ENCODE results near the gene ATRNL1. TPM values are rescaled to one million over a fixed set of nuclear protein-coding genes. Genes with fewer than 3 reads are reported as not detected.

Gene ATRNL1
- polyA plus RNA-seq, 1 of the 3 experiments (the other 2 are of a cell fraction) = 0.67 TPM

GRCh38 chr10:115436999-115437398 lies 343.8 kb downstream of the ATRNL1 start:
- TF ChIP-seq SIN3A (IDR thresholded peaks at IDR 0.05; ENCODE audit: borderline replicate concordance, low read depth, low read length) (no peak), POLR2AphosphoS5 (IDR thresholded peaks at IDR 0.05; ENCODE audit: low read depth, low read length) (no peak), TCF12 (IDR thresholded peaks at IDR 0.05) (no peak), NRF1 (IDR thresholded peaks at IDR 0.05; ENCODE audit: low read depth, low read length) (no peak), ELF1 (IDR thresholded peaks at IDR 0.05) (no peak), SMC3 (IDR thresholded peaks at IDR 0.05; ENCODE audit: low read depth, low read length) (no peak), EP300 (IDR thresholded peaks at IDR 0.05; ENCODE audit: borderline replicate concordance in 1 of 2, low read depth in 1 of 2, low read length in 1 of 2) (no peak), GABPA (IDR thresholded peaks at IDR 0.05; ENCODE audit: low read depth) (no peak), IRF3 (IDR thresholded peaks at IDR 0.05; ENCODE audit: low read depth, low read length) (no peak), USF1 (IDR thresholded peaks at IDR 0.05; ENCODE audit: borderline replicate concordance, low read depth) (no peak), ZBTB33 (IDR thresholded peaks at IDR 0.05; ENCODE audit: borderline replicate concordance, low read depth) (no peak), MEF2A (IDR thresholded peaks at IDR 0.05; ENCODE audit: borderline replicate concordance, low read depth) (no peak), EZH2phosphoT487 (IDR thresholded peaks at IDR 0.05; ENCODE audit: borderline replicate concordance, low read depth) (no peak), REST (IDR thresholded peaks at IDR 0.05; ENCODE audit: low read depth, low read length) (no peak), FOSL2 (IDR thresholded peaks at IDR 0.05; ENCODE audit: borderline replicate concordance, low read depth) (no peak), TEAD4 (IDR thresholded peaks at IDR 0.05; ENCODE audit: borderline replicate concordance, insufficient read depth) (no peak), MAX (IDR thresholded peaks at IDR 0.05; ENCODE audit: low read depth) (no peak), RAD21 (IDR thresholded peaks at IDR 0.05; ENCODE audit: low read length) (no peak), PBX3 (IDR thresholded peaks at IDR 0.05) (no peak)
- ChIA-PET POLR2A (no interaction called here), CTCF (interaction anchor here (1.3 to 1.4 kb wide), 4 partner anchors 17 to 950 kb away, joined by 3 to 5 read pairs (median 4); no protein-coding TSS in a partner anchor)
- Histone ChIP-seq H3K9ac (no peak overlapping the region), H3K36me3 (replicated peaks in 1 of 2; ENCODE audit: control insufficient read depth in 1 of 2, insufficient read depth in 2 of 2, low read length in 1 of 2) (no peaks in the 10 kb centered on the region), H3K4me3 (ENCODE audit: low read depth in 2 of 2, low read length in 1 of 2) (no peak overlapping the region), H3K27ac (ENCODE audit: low read depth in 2 of 2, low read length in 1 of 2) (no peak overlapping the region), H3K9me2 (0 out of 2 replicates have a peak, but pooled peaks cover 2% of the 10 kb centered on the region), H3K79me2 (ENCODE audit: insufficient read depth) (no peaks in the 10 kb centered on the region), H4K20me1 (ENCODE audit: insufficient read depth) (no peaks in the 10 kb centered on the region), H2AFZ (ENCODE audit: low read depth) (no peak overlapping the region), H3K9me3 (no peaks in the 10 kb centered on the region), H3F3A (replicated peaks; ENCODE audit: insufficient read depth) (no peaks in the 10 kb centered on the region), H3K27me3 (ENCODE audit: insufficient read depth) (no peaks in the 10 kb centered on the region), H3K4me2 (no peak overlapping the region), H3K4me1 (ENCODE audit: control insufficient read depth in 1 of 2, insufficient read depth in 2 of 2, low read depth in 1 of 2, low read length in 1 of 2) (no peaks in the 10 kb centered on the region)
- no peak for DNase-seq
- 47% methylated on average over 3 of the region's 3 CpGs for WGBS (ENCODE audit: low lambda C conversion rate)
